GM12878 (cell line): Measurements from ENCODE around the gene EDARADD. TPM values are rescaled to one million over a fixed set of nuclear protein-coding genes. Genes with fewer than 3 reads are reported as not detected.

ENCODE experiments used
- ATAC-seq: fragments of 200-7000 bp; cut with Tn5 transposase; 3 replicates; pipeline ENCODE4 v1.9.1; 2020; ENCODE audit warnings: mild to moderate bottlenecking, moderate library complexity
- BruUV-seq: library from RNA; stranded (reverse); fragments of 400-500 nt; replicated peaks from 2 replicates; lab custom pipeline; 2021; lab: Mats Ljungman, UMichigan
- CTCF ChIA-PET: fragments of 300-600 bp; sonication (Branson Sonifier 250); formaldehyde crosslinking; extraction: SDS; loops from one replicate; lab custom pipeline; 2021; ENCODE audit warnings: inconsistent platforms; lab: Yijun Ruan, JAX
- POLR2A ChIA-PET: fragments of 350-600 bp; formaldehyde crosslinking; extraction: SDS; loops from one replicate; lab custom pipeline; 2021; ENCODE audit warnings: inconsistent platforms; lab: Charles Lee
- RAD21 ChIA-PET: fragments of 300-600 bp; sonication (Branson Sonifier 250); formaldehyde crosslinking; loops from one replicate; lab custom pipeline; 2023; ENCODE audit warnings: antibody characterized with exemption; ENCODE audit not compliant: unreplicated experiment; lab: Charles Lee
- SMC1A ChIA-PET: fragments of 300-600 bp; sonication (Branson Sonifier 250); formaldehyde crosslinking; loops from one replicate; lab custom pipeline; 2023; ENCODE audit not compliant: unreplicated experiment, uncharacterized antibody; lab: Charles Lee
- DNase-seq: peaks from one replicate; pipeline ENCODE4 v3.0.0-alpha.2; 2011; ENCODE audit warnings: low read depth, low spot score
- FAIRE-seq: peaks from 3 replicates; lab custom pipeline; 2011; peaks lifted over from hg19 to GRCh38; lab: Jason Lieb, UNC
- H2AFZ ChIP-seq: 2 replicates; pipeline ENCODE4 v1.6.0; 2011; ENCODE audit warnings: low read depth, low read length, control low read depth; ENCODE audit not compliant: control insufficient read depth
- H3K27ac ChIP-seq: 2 replicates; pipeline ENCODE4 v1.5.1; 2011; ENCODE audit warnings: control low read depth; ENCODE audit not compliant: control insufficient read depth, insufficient read depth
- H3K27me3 ChIP-seq, 2 experiments: replicated peaks in 1 of 2; 2 replicates each; pipeline versions ENCODE4 v1.6.0 to v1.6.1; 2011; ENCODE audit warnings: low read length in 1 of 2; ENCODE audit not compliant: control insufficient read depth in 2 of 2, insufficient read depth in 2 of 2
- H3K36me3 ChIP-seq, 2 experiments: 2 replicates each; pipeline ENCODE4 v1.5.1; 2011; ENCODE audit warnings: low read length in 1 of 2; ENCODE audit not compliant: control insufficient read depth in 2 of 2, insufficient read depth in 2 of 2
- H3K4me1 ChIP-seq: 2 replicates; pipeline ENCODE4 v1.6.1; 2011; ENCODE audit warnings: mild to moderate bottlenecking, low read length, moderate library complexity, mixed read lengths; ENCODE audit not compliant: control insufficient read depth, insufficient read depth
- H3K4me2 ChIP-seq: 2 replicates; pipeline ENCODE4 v1.6.0; 2011; ENCODE audit warnings: control low read depth; ENCODE audit not compliant: control insufficient read depth, insufficient read depth
- H3K4me3 ChIP-seq: fragments of 200-600 bp; sonication (generic); 2 replicates; pipeline ENCODE4 v1.5.1; 2016
- H3K79me2 ChIP-seq: 2 replicates; pipeline ENCODE4 v1.6.0; 2011; ENCODE audit warnings: low read length; ENCODE audit not compliant: control insufficient read depth, insufficient read depth
- H3K9ac ChIP-seq: 2 replicates; pipeline ENCODE4 v1.8.0; 2011; ENCODE audit warnings: low read length, control low read depth, mixed read lengths; ENCODE audit not compliant: control insufficient read depth, insufficient read depth
- H3K9me3 ChIP-seq: replicated peaks from 3 replicates; pipeline ENCODE4 v1.5.1; 2011; ENCODE audit warnings: mild to moderate bottlenecking, low read length; ENCODE audit not compliant: control insufficient read depth, insufficient read depth
- H4K20me1 ChIP-seq: 2 replicates; pipeline ENCODE4 v1.6.0; 2011; ENCODE audit not compliant: control insufficient read depth, insufficient read depth
- ATF2 ChIP-seq: IDR thresholded peaks from 2 replicates; pipeline ENCODE4 v1.6.1; 2012; ENCODE audit warnings: low read length, inconsistent platforms
- CREM ChIP-seq: IDR thresholded peaks from 2 replicates; pipeline ENCODE4 v1.6.1; 2014; ENCODE audit warnings: antibody characterized with exemption, low read depth
- DPF2 ChIP-seq: fragments of 450-650 bp; IDR thresholded peaks from 2 replicates; pipeline ENCODE4 v1.6.1; 2017; ENCODE audit warnings: mild to moderate bottlenecking
- FOXM1 ChIP-seq: IDR thresholded peaks from 2 replicates; pipeline ENCODE4 v1.6.1; 2012; ENCODE audit warnings: low read depth, mild to moderate bottlenecking, inconsistent platforms, low read length, moderate library complexity
- IKZF1 ChIP-seq: fragments of 450-650 bp; conservative IDR thresholded peaks from 2 replicates; pipeline ENCODE4 v1.6.1; 2017; ENCODE audit warnings: antibody characterized with exemption, mild to moderate bottlenecking
- MXI1 ChIP-seq: fragments of 150-350 bp; IDR thresholded peaks from 2 replicates; pipeline ENCODE4 v1.6.1; 2011; ENCODE audit warnings: low read depth, mild to moderate bottlenecking, inconsistent platforms, low read length, improper control_type of control experiment
- NFIC ChIP-seq: IDR thresholded peaks from 2 replicates; pipeline ENCODE4 v1.6.1; 2012; ENCODE audit warnings: low read depth, mild to moderate bottlenecking, inconsistent platforms, low read length, moderate library complexity
- NFYB ChIP-seq: IDR thresholded peaks from 2 replicates; pipeline ENCODE4 v1.6.1; 2011; ENCODE audit warnings: low read depth, mild to moderate bottlenecking, low read length, improper control_type of control experiment, moderate library complexity; ENCODE audit not compliant: insufficient read depth
- NR2F1 ChIP-seq: fragments of 450-650 bp; conservative IDR thresholded peaks from 2 replicates; pipeline ENCODE4 v1.6.1; 2017; ENCODE audit warnings: mild to moderate bottlenecking
- PAX5 ChIP-seq: IDR thresholded peaks from 2 replicates; pipeline ENCODE4 v1.6.1; 2011; ENCODE audit warnings: low read depth, low read length, borderline replicate concordance
- RBBP5 ChIP-seq: fragments of 200-600 bp; sonication (generic); conservative IDR thresholded peaks from 2 replicates; pipeline ENCODE4 v1.6.1; 2016
- RUNX3 ChIP-seq: IDR thresholded peaks from 2 replicates; pipeline ENCODE4 v1.6.1; 2012; ENCODE audit warnings: low read length, inconsistent platforms
- SKIL ChIP-seq: fragments of 450-650 bp; IDR thresholded peaks from 2 replicates; pipeline ENCODE4 v1.6.1; 2017; ENCODE audit warnings: mild to moderate bottlenecking, low read depth, inconsistent platforms; ENCODE audit not compliant: poor library complexity, severe bottlenecking
- ZNF217 ChIP-seq: fragments of 450-650 bp; IDR thresholded peaks from 2 replicates; pipeline ENCODE4 v1.6.1; 2017; ENCODE audit warnings: antibody characterized with exemption, mild to moderate bottlenecking
- WGBS: methylation state at CpG from one replicate; pipeline ENCODE4 v1.1.6; 2016; ENCODE audit warnings: low lambda C conversion rate; ENCODE audit not compliant: insufficient replicate concordance, insufficient coverage; ENCODE audit errors: missing lambda C conversion rate; 5-methylcytosine and 5-hydroxymethylcytosine counted together
- in situ Hi-C: fragments of 300-500 bp; cut with MboI; formaldehyde crosslinking; loops from 9 replicates; pipeline ENCODE4 v1.14.3; 2018; ENCODE audit warnings: mixed read lengths
- intact Hi-C: fragments of 100-400 bp; cut with micrococcal nuclease; formaldehyde crosslinking; loops from one replicate; pipeline ENCODE4 v1.14.2; 2022; ENCODE audit not compliant: unreplicated experiment
- polyA plus RNA-seq, 11 experiments: library from polyadenylated mRNA; depleted of rRNA in 4 of 11; unstranded in 6 of 11; stranded (reverse) in 5 of 11; fragments of >200 nt; fragmentation: Nextera tagmentation in 4 of 11; fragmentation: Illumina TruSeq in 1 of 11; extraction: Ambion mirVana in 4 of 11; extraction: Trizol in 1 of 11; gene quantifications; 1 replicate in 1 of 11; 2 replicates in 10 of 11; pipeline versions ENCODE4 v1.2.1 to v1.2.3, GENCODE V29; 2011 to 2016; ENCODE audit warnings: inconsistent platforms in 2 of 11, missing spikeins in 2 of 11, low read depth in 1 of 11
- total RNA-seq, 4 experiments: library from RNA; depleted of rRNA in 3 of 4; stranded (reverse); fragments of >200 nt in 3 of 4; fragmentation: Illumina TruSeq in 1 of 4; extraction: Trizol in 1 of 4; gene quantifications; 2 replicates each; pipeline versions ENCODE4 v1.2.1 to v1.2.3, GENCODE V29; 2013 to 2021
- TF ChIP-seq, protein P1 (sequence below), 3 experiments: IDR thresholded peaks in 2 of 3; conservative IDR thresholded peaks in 1 of 3; 2 replicates each; pipeline ENCODE4 v1.5.1; 2011; ENCODE audit warnings: low read depth in 3 of 3, low read length in 3 of 3, mild to moderate bottlenecking in 3 of 3, control low read depth in 2 of 3, moderate library complexity in 2 of 3, inconsistent platforms in 1 of 3, mixed read lengths in 1 of 3; ENCODE audit not compliant: control insufficient read depth in 2 of 3, insufficient read depth in 1 of 3; ENCODE audit errors: extremely low read depth in 1 of 3

Gene EDARADD
- total and polyA plus RNA-seq, 10 of the 15 experiments (the other 5 are each of a cell fraction or from before 2014, with no cell fraction given) = 0.58 to 6.1 (median 4.7) TPM

GRCh38 chr1:236465231-236465958 lies 71.3 kb downstream of the EDARADD start (continued):
- TF ChIP-seq RBBP5 (no peak), FOXM1 (no peak), NR2F1 (peak; percentile 25; the same call in 1 of the 2 replicates), CREM (no peak), SKIL (peak; percentile 15)
- TF ChIP-seq, protein P1, sequence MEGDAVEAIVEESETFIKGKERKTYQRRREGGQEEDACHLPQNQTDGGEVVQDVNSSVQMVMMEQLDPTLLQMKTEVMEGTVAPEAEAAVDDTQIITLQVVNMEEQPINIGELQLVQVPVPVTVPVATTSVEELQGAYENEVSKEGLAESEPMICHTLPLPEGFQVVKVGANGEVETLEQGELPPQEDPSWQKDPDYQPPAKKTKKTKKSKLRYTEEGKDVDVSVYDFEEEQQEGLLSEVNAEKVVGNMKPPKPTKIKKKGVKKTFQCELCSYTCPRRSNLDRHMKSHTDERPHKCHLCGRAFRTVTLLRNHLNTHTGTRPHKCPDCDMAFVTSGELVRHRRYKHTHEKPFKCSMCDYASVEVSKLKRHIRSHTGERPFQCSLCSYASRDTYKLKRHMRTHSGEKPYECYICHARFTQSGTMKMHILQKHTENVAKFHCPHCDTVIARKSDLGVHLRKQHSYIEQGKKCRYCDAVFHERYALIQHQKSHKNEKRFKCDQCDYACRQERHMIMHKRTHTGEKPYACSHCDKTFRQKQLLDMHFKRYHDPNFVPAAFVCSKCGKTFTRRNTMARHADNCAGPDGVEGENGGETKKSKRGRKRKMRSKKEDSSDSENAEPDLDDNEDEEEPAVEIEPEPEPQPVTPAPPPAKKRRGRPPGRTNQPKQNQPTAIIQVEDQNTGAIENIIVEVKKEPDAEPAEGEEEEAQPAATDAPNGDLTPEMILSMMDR (IDR thresholded peaks at IDR 0.05 in 2 of 3, conservative IDR thresholded peaks at IDR 0.05 in 1 of 3; ENCODE audit: control insufficient read depth in 2 of 3, extremely low read depth in 1 of 3, insufficient read depth in 1 of 3, low read depth in 3 of 3, low read length in 3 of 3) = no peak

- DNase-seq (peak; percentile 44), FAIRE-seq (peak; percentile 85), ATAC-seq (peak; percentile 91)
- Histone ChIP-seq H3K9ac (no peak overlapping the region), H4K20me1 (peaks cover 3% of the 10 kb centered on the region; the same call in 1 of the 2 replicates), H3K27ac (no peak overlapping the region), H3K27me3 (no peaks in the 10 kb centered on the region; a peak in 1 of 4 replicates), H3K79me2 (no peaks in the 10 kb centered on the region), H2AFZ (no peak overlapping the region), H3K4me3 (peak overlapping the region; percentile 11; the same call in 1 of the 2 replicates), H3K9me3 (no peaks in the 10 kb centered on the region), H3K4me1 (peaks cover 19% of the 10 kb centered on the region), H3K4me2 (peak overlapping the region; percentile 75), H3K36me3 (no peaks in the 10 kb centered on the region)
- POLR2A ChIA-PET = interaction anchor here (1.4 kb wide), 1 partner anchor 8 kb away, joined by 3 read pairs; no protein-coding TSS in a partner anchor
- in situ Hi-C loops (no loop called here), intact Hi-C loops (no loop called here)
- BruUV-seq = no TSS peak
- CTCF ChIA-PET = interaction anchor here (0.9 to 1.4 kb wide), 2 partner anchors 23 to 362 kb away, joined by 3 read pairs; no protein-coding TSS in a partner anchor
- SMC1A ChIA-PET = interaction anchor here (0.7 to 2.0 kb wide), 11 partner anchors 8 to 347 kb away, joined by 3 to 5 read pairs (median 4); partner anchors contain the start of gene HEATR1
- WGBS = 0% methylated on average over 5 of the region's 5 CpGs
- RAD21 ChIA-PET = interaction anchor here (1.0 to 1.3 kb wide), 3 partner anchors 8 to 579 kb away, joined by 3 read pairs; no protein-coding TSS in a partner anchor
- TF ChIP-seq PAX5 = 0 out of 2 replicates have a peak, but pooled peaks have one; percentile 45
- peak; percentile 38; the same call in 1 of the 2 replicates for TF ChIP-seq ATF2
- TF ChIP-seq NFYB = no peak
- TF ChIP-seq MXI1 = no peak
- peak; percentile 74 for TF ChIP-seq IKZF1
- TF ChIP-seq NFIC = peak; percentile 69
- no peak; the same call in 1 of the 2 replicates for TF ChIP-seq DPF2
- peak; percentile 93 for TF ChIP-seq RUNX3
- TF ChIP-seq ZNF217 = 0 out of 2 replicates have a peak, but pooled peaks have one; percentile 7
Observed at GRCh38 chr1:236465959-236466303, 71.8 kb downstream of the EDARADD start.
